A549 (cell line): ENCODE measurements around the gene NRAS. TPM values are rescaled to one million over a fixed set of nuclear protein-coding genes. Genes with fewer than 3 reads are reported as not detected.

Source experiments
- ATAC-seq, 2 experiments: fragments of 200-7000 bp in 1 of 2; fragments of >200 bp in 1 of 2; cut with Nextera tagmentation in 1 of 2; cut with Tn5 transposase in 1 of 2; 3 replicates each; pipeline versions ENCODE4 v1.8.0 to v1.9.1; 2018 to 2020; ENCODE audit warnings: mild to moderate bottlenecking in 1 of 2, moderate library complexity in 1 of 2
- CTCF ChIA-PET: fragments of 300-600 bp; sonication (Branson Sonifier 250); formaldehyde crosslinking; extraction: SDS; loops from one replicate; lab custom pipeline; 2021; ENCODE audit warnings: antibody characterized with exemption, inconsistent platforms; lab: Yijun Ruan, JAX
- POLR2A ChIA-PET: fragments of 350-600 bp; formaldehyde crosslinking; extraction: SDS; loops from one replicate; lab custom pipeline; 2021; ENCODE audit warnings: antibody characterized with exemption, inconsistent platforms; lab: Yijun Ruan, JAX
- DNase-seq, 2 experiments: peaks; one replicate each; pipeline versions ENCODE4 v3.0.0 to v3.0.0-alpha.2; 2011 to 2016; ENCODE audit warnings: low read depth in 1 of 2, low spot score in 1 of 2
- FAIRE-seq: peaks from 2 replicates; lab custom pipeline; 2011; peaks lifted over from hg19 to GRCh38; lab: Jason Lieb, UNC
- H3K27ac ChIP-seq, 2 experiments: fragments of >200 bp; sonication (Bioruptor Twin); formaldehyde crosslinking; 3 replicates each; pipeline ENCODE4 v1.5.1; 2016 to 2017
- H3K4me1 ChIP-seq: fragments of >200 bp; sonication (Bioruptor Twin); formaldehyde crosslinking; 3 replicates; pipeline ENCODE4 v1.6.1; 2016
- H3K4me2 ChIP-seq: fragments of >200 bp; sonication (Bioruptor Twin); formaldehyde crosslinking; 3 replicates; pipeline ENCODE4 v1.6.1; 2016
- H3K4me3 ChIP-seq: fragments of >200 bp; sonication (Bioruptor Twin); formaldehyde crosslinking; 3 replicates; pipeline ENCODE4 v1.5.1; 2016
- H3K9me3 ChIP-seq: fragments of >200 bp; sonication (Bioruptor Twin); formaldehyde crosslinking; 3 replicates; pipeline ENCODE4 v1.6.1; 2016
- CHD2 ChIP-seq: fragments of 150-350 bp; IDR thresholded peaks from 2 replicates; pipeline ENCODE4 v1.6.1; 2014; ENCODE audit warnings: low read length; ENCODE audit not compliant: partially characterized antibody
- CTCF ChIP-seq: fragments of >200 bp; sonication (Bioruptor Twin); formaldehyde crosslinking; IDR thresholded peaks from 3 replicates; pipeline ENCODE4 v1.5.1; 2016
- EHF ChIP-seq: fragments of 250-450 bp; sonication (Bioruptor Pico); IDR thresholded peaks from 2 replicates; pipeline ENCODE4 v1.5.0; 2020; ENCODE audit warnings: mild to moderate bottlenecking
- EHMT2 ChIP-seq: fragments of 200-600 bp; sonication (generic); IDR thresholded peaks from 2 replicates; pipeline ENCODE4 v1.6.1; 2016; ENCODE audit warnings: antibody characterized with exemption, low read depth, mild to moderate bottlenecking, moderate library complexity
- FOSL2 ChIP-seq, 2 experiments: fragments of 450-650 bp in 1 of 2; fragments of >200 bp in 1 of 2; sonication (Bioruptor Twin) in 1 of 2; formaldehyde crosslinking; IDR thresholded peaks; 2 replicates each; pipeline versions ENCODE4 v1.5.0 to v1.6.1; 2016 to 2020; ENCODE audit warnings: mild to moderate bottlenecking in 1 of 2, moderate library complexity in 1 of 2
- HOXA7 ChIP-seq: fragments of 250-450 bp; sonication (Bioruptor Pico); IDR thresholded peaks from 2 replicates; pipeline ENCODE4 v1.5.0; 2020; ENCODE audit warnings: mild to moderate bottlenecking, moderate library complexity
- JUN ChIP-seq, 2 experiments: fragments of >200 bp; sonication (Bioruptor Twin); formaldehyde crosslinking; IDR thresholded peaks; 2 replicates in 1 of 2; 3 replicates in 1 of 2; pipeline ENCODE4 v1.6.1; 2016 to 2017
- PBX3 ChIP-seq: IDR thresholded peaks from 2 replicates; pipeline ENCODE4 v1.6.1; 2012
- PHF8 ChIP-seq: fragments of 200-600 bp; sonication (generic); IDR thresholded peaks from 2 replicates; pipeline ENCODE4 v1.6.1; 2016; ENCODE audit warnings: low read depth, mild to moderate bottlenecking, antibody characterized with exemption, moderate library complexity, borderline replicate concordance
- RAD21 ChIP-seq, 2 experiments: fragments of >200 bp in 1 of 2; sonication (Bioruptor Twin) in 1 of 2; formaldehyde crosslinking in 1 of 2; IDR thresholded peaks in 1 of 2; conservative IDR thresholded peaks in 1 of 2; 2 replicates in 1 of 2; 3 replicates in 1 of 2; pipeline ENCODE4 v1.6.1; 2012 to 2018; ENCODE audit warnings: inconsistent platforms in 1 of 2
- RARB ChIP-seq: fragments of 250-450 bp; sonication (Bioruptor Pico); IDR thresholded peaks from 2 replicates; pipeline ENCODE4 v1.8.0; 2021; ENCODE audit warnings: mild to moderate bottlenecking, moderate library complexity
- REST ChIP-seq: fragments of 200-600 bp; sonication (generic); IDR thresholded peaks from 2 replicates; pipeline ENCODE4 v1.6.1; 2016; ENCODE audit warnings: antibody characterized with exemption, mild to moderate bottlenecking, moderate library complexity
- RNF2 ChIP-seq: fragments of 200-600 bp; sonication (generic); IDR thresholded peaks from 2 replicates; pipeline ENCODE4 v1.6.1; 2016; ENCODE audit warnings: low read depth, mild to moderate bottlenecking, antibody characterized with exemption, moderate library complexity, borderline replicate concordance
- SMC3 ChIP-seq: fragments of >200 bp; sonication (Bioruptor Twin); formaldehyde crosslinking; IDR thresholded peaks from 3 replicates; pipeline ENCODE4 v1.6.1; 2018; ENCODE audit warnings: inconsistent platforms
- SREBF2 ChIP-seq: fragments of 450-650 bp; IDR thresholded peaks from 2 replicates; pipeline ENCODE4 v1.6.1; 2014; ENCODE audit warnings: mild to moderate bottlenecking, moderate library complexity
- TFCP2L1 ChIP-seq: fragments of 250-450 bp; sonication (Bioruptor Pico); IDR thresholded peaks from 2 replicates; pipeline ENCODE4 v1.5.0; 2021; ENCODE audit warnings: mild to moderate bottlenecking
- TP53 ChIP-seq: fragments of 250-450 bp; sonication (Bioruptor Pico); IDR thresholded peaks from 2 replicates; pipeline ENCODE4 v1.5.0; 2021; ENCODE audit warnings: mild to moderate bottlenecking, moderate library complexity
- ZFP36 ChIP-seq: fragments of 450-650 bp; IDR thresholded peaks from 2 replicates; pipeline ENCODE4 v1.6.1; 2014; ENCODE audit warnings: borderline replicate concordance; ENCODE audit not compliant: partially characterized antibody
- ZSCAN20 ChIP-seq: fragments of 250-450 bp; sonication (Bioruptor Pico); IDR thresholded peaks from 2 replicates; pipeline ENCODE4 v1.8.0; 2022; ENCODE audit warnings: mild to moderate bottlenecking, moderate library complexity
- WGBS: methylation state at CpG from one replicate; pipeline ENCODE4 v1.1.6; 2017; ENCODE audit errors: missing lambda C conversion rate; 5-methylcytosine and 5-hydroxymethylcytosine counted together
- polyA plus RNA-seq, 4 experiments: library from polyadenylated mRNA; depleted of rRNA in 3 of 4; stranded (reverse); fragments of >200 nt; fragmentation: RNase III in 1 of 4; extraction: RNeasy Plus Mini Kit Qiagen cat#74134 plus additional on column Dnase treatment in 1 of 4; gene quantifications; 2 replicates in 3 of 4; 3 replicates in 1 of 4; pipeline ENCODE4 v1.2.3, GENCODE V29; 2011 to 2017

Gene NRAS
- polyA plus RNA-seq, 2 of the 4 experiments (the other 2 are of a cell fraction) = 28.7 to 52.2 TPM

- ChIA-PET CTCF (no interaction called here), POLR2A (no interaction called here)
- H3K27ac ChIP-seq = no peak overlapping the region
- TF ChIP-seq EHF (CRISPR knock-in tag) (no peak), REST (no peak), ZSCAN20 (no peak)
- no peaks in the 10 kb centered on the region for H3K4me1 ChIP-seq
- WGBS = 0% methylated on average over 1 of the region's 1 CpG
- no peak overlapping the region for H3K4me3 ChIP-seq
- DNase-seq (no peak), FAIRE-seq (no peak), ATAC-seq (no peak)
- no peaks in the 10 kb centered on the region for H3K9me3 ChIP-seq
- no peak overlapping the region for H3K4me2 ChIP-seq
Observed at GRCh38 chr1:114690148-114690547, 26.4 kb downstream of the NRAS start.

GRCh38 chr1:114688526-114688925, 28.0 kb downstream of the NRAS start:
- FAIRE-seq = no peak

GRCh38 chr1:114685851-114686250, 30.7 kb downstream of the NRAS start:
- Histone ChIP-seq H3K4me1 (no peaks in the 10 kb centered on the region), H3K4me2 (no peak overlapping the region), H3K27ac (no peak overlapping the region), H3K4me3 (no peak overlapping the region), H3K9me3 (no peaks in the 10 kb centered on the region)
- CTCF ChIA-PET = no interaction called here
- FAIRE-seq (no peak), DNase-seq (no peak), ATAC-seq (no peak)
- WGBS = 37% methylated on average over 5 of the region's 5 CpGs
- TF ChIP-seq SMC3 = no peak
- TF ChIP-seq PHF8 = no peak
- TF ChIP-seq FOSL2 (IDR thresholded peaks at IDR 0.05) = no peak
- no peak for TF ChIP-seq FOSL2 (CRISPR knock-in tag; IDR thresholded peaks at IDR 0.05)
- TF ChIP-seq TP53 (CRISPR knock-in tag) = no peak
- TF ChIP-seq TFCP2L1 (CRISPR knock-in tag) = no peak
- no peak for TF ChIP-seq PBX3
- TF ChIP-seq RNF2 = no peak
- TF ChIP-seq CHD2 = no peak
- TF ChIP-seq RARB (CRISPR knock-in tag) = no peak
- TF ChIP-seq EHMT2 = no peak
- TF ChIP-seq CTCF = no peak
- TF ChIP-seq SREBF2 = no peak
- POLR2A ChIA-PET = no interaction called here

More at GRCh38 chr1:114688526-114688925, 28.0 kb downstream of the NRAS start:
- 13% methylated on average over 4 of the region's 4 CpGs for WGBS
- TF ChIP-seq RAD21 (conservative IDR thresholded peaks at IDR 0.05 in 1 of 2, IDR thresholded peaks at IDR 0.05 in 1 of 2) (no peak), ZSCAN20 (no peak), JUN (IDR thresholded peaks at IDR 0.05) (no peak), HOXA7 (CRISPR knock-in tag) (no peak), ZFP36 (no peak)
- H3K27ac ChIP-seq = no peak overlapping the region
- no peak overlapping the region for H3K4me2 ChIP-seq
- ATAC-seq = no peak
- ChIA-PET CTCF (no interaction called here), POLR2A (no interaction called here)
- DNase-seq = no peak
- H3K9me3 ChIP-seq = no peaks in the 10 kb centered on the region
- no peak overlapping the region for H3K4me3 ChIP-seq
- H3K4me1 ChIP-seq = no peaks in the 10 kb centered on the region
